ENCODE results near the gene SLC16A2.
A peak's percentile ranks its signal among the peaks of the same experiment; 100 is the strongest.

Gene SLC16A2

GRCh38 chrX:74421036-74421739, at the start of gene SLC16A2:
TSS of gene SLC16A2 (plus strand) at chrX:74421493. CDS start at chrX:74421638, 145 bp downstream.
- Histone ChIP-seq H3K4me1 (peaks cover 0 to 12% (median 3%) of the 10 kb centered on the region in 4 donors), H3K27ac (peak within 1 kb of the TSS; percentile 97), H3K27me3 (no peaks in the 10 kb centered on the region), H3K4me3 (peak within 1 kb of the TSS; percentile 58 to 70), H3K36me3 (no peaks in the 10 kb centered on the region), H3K9me3 (no peaks in the 10 kb centered on the region)
- DNase-seq: peak; percentile 81 to 90
- TF ChIP-seq CTCF (IDR thresholded peaks at IDR 0.05): no peak
- intact Hi-C loops (cut with DNase I; ENCODE audit: low total_unique reads): loop anchor here (10.0 kb wide), 1 partner anchor 114 kb away; no protein-coding TSS in a partner anchor

DNA sequence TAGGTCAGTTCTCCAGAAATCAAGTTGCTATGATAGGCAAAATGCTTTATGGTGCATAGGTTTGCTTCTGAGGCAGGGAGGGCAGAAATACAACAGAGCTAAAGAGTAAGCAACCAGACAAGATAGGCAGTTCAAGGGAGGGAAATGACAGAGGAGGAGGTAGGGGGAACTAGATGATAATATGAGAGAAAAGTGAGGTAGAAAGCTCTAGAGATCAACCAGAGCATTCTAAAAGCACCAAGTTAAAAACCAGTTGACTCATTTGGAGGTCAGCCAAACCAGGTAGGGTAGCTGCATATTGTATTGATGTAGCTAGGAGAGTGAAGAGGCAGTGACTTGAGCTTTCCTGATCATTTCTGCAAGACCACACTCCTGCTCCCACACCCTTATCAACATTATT, 49.0 kb upstream of the SLC16A2 start:
- Histone ChIP-seq H3K36me3 (no peaks in the 10 kb centered on the region), H3K27me3 (no peaks in the 10 kb centered on the region), H3K4me1 (no peaks in the 10 kb centered on the region), H3K4me3 (no peak overlapping the region), H3K27ac (no peak overlapping the region), H3K9me3 (no peaks in the 10 kb centered on the region)
- TF ChIP-seq CTCF (IDR thresholded peaks at IDR 0.05): no peak
- DNase-seq: no peak
- intact Hi-C loops (cut with DNase I; ENCODE audit: low total_unique reads): no loop called here

- intact Hi-C loops (cut with DNase I; ENCODE audit: low total_unique reads): no loop called here
- no peaks in the 10 kb centered on the region for H3K4me1 ChIP-seq
- no peak overlapping the region for H3K27ac ChIP-seq
- DNase-seq: no peak
- no peak overlapping the region for H3K4me3 ChIP-seq
- TF ChIP-seq CTCF (IDR thresholded peaks at IDR 0.05): no peak
- no peaks in the 10 kb centered on the region for H3K27me3 ChIP-seq
- no peaks in the 10 kb centered on the region for H3K9me3 ChIP-seq
- H3K36me3 ChIP-seq: no peaks in the 10 kb centered on the region
Measured at GRCh38 chrX:74377282-74377681, 44.0 kb upstream of the SLC16A2 start.

GRCh38 chrX:74382613-74383012, 38.7 kb upstream of the SLC16A2 start:
- Histone ChIP-seq H3K9me3 (no peaks in the 10 kb centered on the region), H3K27me3 (no peaks in the 10 kb centered on the region), H3K4me3 (no peak overlapping the region), H3K36me3 (no peaks in the 10 kb centered on the region), H3K4me1 (no peaks in the 10 kb centered on the region), H3K27ac (no peak overlapping the region)
- intact Hi-C loops (cut with DNase I; ENCODE audit: low total_unique reads): loop anchor here (10.0 kb wide), 1 partner anchor 162 kb away; no protein-coding TSS in a partner anchor
- TF ChIP-seq CTCF (IDR thresholded peaks at IDR 0.05): peak; percentile 48 to 65
- peak; percentile 71 to 74 for DNase-seq

- Histone ChIP-seq H3K4me1 (no peaks in the 10 kb centered on the region), H3K4me3 (no peak overlapping the region), H3K27me3 (no peaks in the 10 kb centered on the region), H3K36me3 (no peaks in the 10 kb centered on the region), H3K27ac (no peak overlapping the region), H3K9me3 (no peaks in the 10 kb centered on the region)
- peak in 1 of 2 donors; percentile 20 for DNase-seq
- TF ChIP-seq CTCF (IDR thresholded peaks at IDR 0.05): peak in 1 of 2 experiments; percentile 33
- intact Hi-C loops (cut with DNase I; ENCODE audit: low total_unique reads): loop anchor here (10.0 kb wide), 1 partner anchor 161 kb away; no protein-coding TSS in a partner anchor
Measured at GRCh38 chrX:74383611-74384010, 37.7 kb upstream of the SLC16A2 start.
